Right ventricle myocardium superior (tissue), 1 donor: ENCODE measurements around the gene CANX. TPM values are rescaled to one million over a fixed set of nuclear protein-coding genes. Genes with fewer than 3 reads are reported as not detected.
"Not testable (repeated sequence)": the region's sequence is repeated elsewhere in the genome, so short reads cannot be mapped to it uniquely, and the experiment has no call there.

Experiments used
- ATAC-seq: fragments of 200-7000 bp; cut with Tn5 transposase; one replicate; pipeline ENCODE4 v1.9.1; 2020; ENCODE audit warnings: mild to moderate bottlenecking; ENCODE audit not compliant: poor library complexity
- DNase-seq: peaks from one replicate; pipeline ENCODE4 v3.0.0-alpha.2; 2020
- intact Hi-C: fragments of 100-400 bp; cut with DNase I; formaldehyde crosslinking; loops from one replicate; pipeline ENCODE4 v1.11.2; 2022
- long read RNA-seq: library from polyadenylated mRNA; unstranded; transcript quantifications from one replicate; pipeline ENCODE4 v2.0.0, GENCODE V29; 2021
- total RNA-seq: library from RNA; stranded (reverse); fragmentation: NEBNext Ultra II Directional; extraction: Animal tissue kit (Norgen Biotek cat#: 25700); gene quantifications from one replicate; pipeline ENCODE4 v1.2.1, GENCODE V29; 2021
- donor health status: DM: no; HTN: yes; CAD: no; lungs with severe emphysema.

CANX gene, protein sequence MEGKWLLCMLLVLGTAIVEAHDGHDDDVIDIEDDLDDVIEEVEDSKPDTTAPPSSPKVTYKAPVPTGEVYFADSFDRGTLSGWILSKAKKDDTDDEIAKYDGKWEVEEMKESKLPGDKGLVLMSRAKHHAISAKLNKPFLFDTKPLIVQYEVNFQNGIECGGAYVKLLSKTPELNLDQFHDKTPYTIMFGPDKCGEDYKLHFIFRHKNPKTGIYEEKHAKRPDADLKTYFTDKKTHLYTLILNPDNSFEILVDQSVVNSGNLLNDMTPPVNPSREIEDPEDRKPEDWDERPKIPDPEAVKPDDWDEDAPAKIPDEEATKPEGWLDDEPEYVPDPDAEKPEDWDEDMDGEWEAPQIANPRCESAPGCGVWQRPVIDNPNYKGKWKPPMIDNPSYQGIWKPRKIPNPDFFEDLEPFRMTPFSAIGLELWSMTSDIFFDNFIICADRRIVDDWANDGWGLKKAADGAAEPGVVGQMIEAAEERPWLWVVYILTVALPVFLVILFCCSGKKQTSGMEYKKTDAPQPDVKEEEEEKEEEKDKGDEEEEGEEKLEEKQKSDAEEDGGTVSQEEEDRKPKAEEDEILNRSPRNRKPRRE
- total RNA-seq: 471 TPM
- long read RNA-seq, full-length matches to known transcripts: 763 of 865 reads
- long read RNA-seq, partial matches to known transcripts: 65 of 865 reads
- long read RNA-seq, other reads (novel, unspliced or antisense): 37 of 865 reads

DNA sequence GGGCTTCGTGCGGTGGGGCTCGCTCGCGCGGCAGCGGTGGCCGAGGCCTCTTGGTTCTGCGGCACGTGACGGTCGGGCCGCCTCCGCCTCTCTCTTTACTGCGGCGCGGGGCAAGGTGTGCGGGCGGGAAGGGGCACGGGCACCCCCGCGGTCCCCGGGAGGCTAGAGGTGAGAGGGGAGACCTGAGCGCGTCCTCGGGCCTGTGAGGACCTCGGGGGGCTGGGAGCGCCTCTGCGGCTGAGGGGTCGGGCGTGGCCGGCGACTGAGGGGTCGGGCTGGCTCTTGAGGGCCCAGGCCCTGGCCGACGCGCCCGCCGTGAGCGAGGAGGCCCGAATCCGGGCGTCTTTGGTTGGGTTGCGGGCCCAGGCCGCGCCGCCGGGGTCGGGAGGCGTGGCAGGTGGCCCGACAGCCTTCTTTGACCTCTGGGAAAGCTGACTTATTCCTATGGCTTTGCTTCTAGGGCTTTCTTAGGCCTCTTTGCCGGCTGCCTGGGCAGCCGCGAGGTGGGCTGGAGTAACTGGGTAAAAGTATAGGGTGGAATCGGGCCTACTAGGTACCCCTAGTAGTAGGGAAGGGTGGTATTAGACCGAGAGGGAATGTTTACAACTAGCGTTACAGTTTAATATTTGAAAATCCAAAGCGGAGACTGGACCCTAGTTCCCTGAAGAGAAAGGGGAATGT is at the start of gene CANX:
Gene CANX (plus strand): TSS at position 33 of the 681 bp plus-strand sequence. CDS start 6,715 bp downstream, outside the sequence.
- DNase-seq (no peak), ATAC-seq (peak; percentile 26)
- intact Hi-C loops: loop anchor here (5.0 kb wide), 1 partner anchor 33 kb away; the partner anchor contains the start of gene MAML1

DNA sequence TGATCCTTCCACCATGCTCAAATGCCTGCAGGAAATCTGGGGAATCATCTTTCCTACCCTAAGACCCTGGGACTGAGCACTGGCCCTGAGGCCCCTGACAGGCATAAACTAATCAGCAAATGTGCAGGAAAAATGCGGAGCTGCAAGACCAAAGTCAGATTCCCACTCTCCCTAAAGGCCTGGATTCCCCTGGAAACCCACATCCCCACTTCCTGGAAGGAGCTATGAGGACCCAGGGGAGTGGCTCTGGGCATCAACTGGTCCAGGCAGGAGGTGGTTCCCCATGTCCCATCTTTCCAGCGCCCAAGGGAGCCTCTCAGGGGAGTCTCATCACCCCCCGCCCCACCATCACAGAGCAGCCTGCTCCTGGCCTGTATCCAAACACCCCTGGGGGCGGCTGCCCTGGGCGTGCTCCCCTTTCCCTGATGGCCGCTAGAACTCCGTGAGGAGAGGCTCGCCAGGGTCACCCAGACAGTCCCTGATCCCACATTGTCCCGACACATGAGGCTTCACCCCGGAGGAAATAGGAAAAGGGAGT is 49.5 kb upstream of the CANX start:
- DNase-seq, ATAC-seq, intact Hi-C loops: not testable (repeated sequence)

DNA sequence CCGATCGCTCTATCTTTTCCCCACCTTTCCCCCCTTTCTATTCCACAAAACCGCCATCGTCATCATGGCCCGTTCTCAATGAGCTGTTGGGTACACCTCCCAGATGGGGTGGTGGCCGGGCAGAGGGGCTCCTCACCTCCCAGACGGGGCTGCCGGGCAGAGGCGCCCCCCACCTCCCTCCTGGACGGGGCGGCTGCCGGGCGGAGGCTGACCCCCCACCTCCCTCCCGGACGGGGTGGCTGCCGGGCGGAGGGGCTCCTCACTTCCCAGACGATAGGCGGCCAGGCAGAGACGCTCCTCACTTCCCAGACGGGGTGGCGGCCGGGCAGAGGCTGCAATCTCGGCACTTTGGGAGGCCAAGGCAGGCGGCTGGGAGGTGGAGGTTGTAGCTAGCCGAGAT is 48.5 kb upstream of the CANX start:
- intact Hi-C loops, DNase-seq, ATAC-seq: not testable (repeated sequence)

DNA sequence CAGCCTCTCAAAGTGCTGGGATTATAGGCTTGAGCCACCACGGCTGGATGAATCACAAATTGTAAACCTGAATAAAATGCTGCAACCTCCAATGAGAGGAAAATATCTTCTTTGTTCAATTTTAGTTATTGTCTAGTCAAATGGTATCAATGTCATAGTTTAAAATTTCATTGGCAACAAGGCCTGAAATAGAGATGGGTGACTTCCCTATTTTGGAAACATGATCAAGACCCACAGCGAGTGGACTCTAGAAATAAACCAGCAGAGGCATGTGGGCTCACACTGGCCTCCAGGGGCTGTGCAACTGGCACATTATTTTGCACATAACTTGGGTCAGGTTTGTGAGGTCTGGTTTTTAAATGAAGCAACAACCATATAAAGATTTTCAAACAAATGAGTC is 45.6 kb upstream of the CANX start:
- intact Hi-C loops, DNase-seq, ATAC-seq: not testable (repeated sequence)

DNA sequence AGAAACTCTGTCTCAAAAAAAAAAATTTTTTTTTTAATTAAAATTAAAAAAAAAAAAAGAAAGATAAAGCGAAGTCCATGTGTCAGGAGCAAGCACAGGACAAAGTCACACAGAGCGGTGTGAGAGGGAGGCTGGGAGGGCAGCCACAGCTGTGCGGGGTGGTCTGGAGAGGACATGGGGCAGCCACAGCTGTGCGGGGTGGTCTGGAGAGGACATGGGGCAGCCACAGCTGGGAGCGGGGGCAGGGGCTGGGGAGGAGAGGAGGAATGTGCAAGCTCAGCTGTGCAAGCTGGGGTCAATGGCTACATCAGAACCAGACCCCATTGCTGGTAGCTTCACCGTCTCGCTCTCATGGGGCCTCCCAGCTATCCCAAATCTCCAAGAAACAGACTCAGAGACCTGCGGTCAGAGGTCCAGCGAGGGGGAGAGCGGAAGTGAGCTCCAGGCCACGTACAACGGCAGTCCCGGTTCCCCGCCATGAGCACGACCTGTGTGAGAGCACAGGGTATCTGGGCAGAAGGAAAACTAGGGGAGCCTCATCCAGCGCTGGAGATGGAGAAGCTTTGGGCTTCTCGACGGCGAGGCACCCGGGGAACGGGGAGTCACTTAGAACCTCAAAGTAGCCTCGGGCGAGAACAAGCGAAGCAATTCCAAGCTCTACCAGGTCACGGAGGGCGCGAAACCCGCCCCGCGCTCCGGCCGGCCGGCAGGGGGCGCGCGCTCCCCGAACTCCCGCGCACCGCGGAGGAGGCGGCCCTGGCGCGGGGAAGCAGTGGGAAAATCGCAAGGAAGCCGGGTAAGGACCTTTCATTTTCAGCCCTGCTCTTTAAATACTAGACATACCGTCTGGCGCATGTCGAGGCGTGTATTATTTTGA is 41.2 kb upstream of the CANX start:
- DNase-seq: peak; percentile 53
- intact Hi-C loops: not testable (repeated sequence)
- ATAC-seq: peak; percentile 99

DNA sequence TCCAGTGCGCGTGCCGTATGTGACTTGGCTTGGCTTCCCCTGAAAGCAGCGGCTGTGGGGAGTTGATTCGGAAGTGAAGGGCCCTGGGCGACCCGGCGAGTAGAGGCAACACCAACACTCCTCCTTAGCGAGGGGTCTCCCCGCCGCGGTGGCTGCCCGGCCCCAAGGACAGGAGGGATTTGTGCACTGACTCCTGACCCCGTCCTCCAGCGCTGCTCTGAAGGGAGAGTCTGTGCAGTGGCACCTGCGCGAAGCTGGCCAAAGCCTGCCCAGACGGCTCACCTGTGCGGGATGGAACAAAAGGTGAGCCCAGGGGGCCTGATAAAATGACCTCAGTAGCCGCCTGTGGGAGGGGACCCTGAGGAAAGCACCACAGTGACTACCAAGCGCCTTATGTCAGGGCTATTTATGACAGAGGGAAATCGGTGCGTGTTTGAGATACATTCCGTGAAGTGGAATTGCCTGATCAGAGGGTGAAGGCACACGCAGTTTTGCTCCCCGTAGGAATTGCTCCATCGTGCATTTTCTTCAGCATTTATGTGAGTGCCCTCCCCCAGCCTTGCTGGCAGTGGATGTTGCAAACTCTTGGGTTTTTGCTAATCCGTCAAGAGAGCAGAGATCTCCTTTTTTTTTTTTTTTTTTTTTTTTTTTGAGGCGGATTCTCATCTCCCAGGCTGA is 40.4 kb upstream of the CANX start:
- ATAC-seq, DNase-seq, intact Hi-C loops: not testable (repeated sequence)

DNA sequence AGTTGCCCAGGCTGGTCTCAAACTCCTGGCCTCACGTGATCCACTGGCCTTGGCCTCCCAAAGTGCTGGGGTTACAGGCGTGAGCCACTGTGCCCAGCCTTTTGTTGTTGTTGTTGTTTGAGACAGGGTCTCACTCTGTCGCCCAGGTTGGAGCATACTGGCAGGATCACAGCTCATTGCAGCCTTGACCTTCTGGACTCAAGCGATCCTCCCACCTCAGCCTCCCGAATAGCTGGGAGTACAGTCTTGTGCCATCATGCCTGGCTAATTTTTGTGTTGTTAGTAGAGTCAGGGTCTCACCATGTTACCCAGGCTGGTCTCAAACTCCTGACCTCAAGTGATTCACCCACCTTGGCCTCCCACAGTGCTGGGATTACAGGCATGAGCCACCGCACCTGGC is 37.1 kb upstream of the CANX start:
- DNase-seq, intact Hi-C loops, ATAC-seq: not testable (repeated sequence)

DNA sequence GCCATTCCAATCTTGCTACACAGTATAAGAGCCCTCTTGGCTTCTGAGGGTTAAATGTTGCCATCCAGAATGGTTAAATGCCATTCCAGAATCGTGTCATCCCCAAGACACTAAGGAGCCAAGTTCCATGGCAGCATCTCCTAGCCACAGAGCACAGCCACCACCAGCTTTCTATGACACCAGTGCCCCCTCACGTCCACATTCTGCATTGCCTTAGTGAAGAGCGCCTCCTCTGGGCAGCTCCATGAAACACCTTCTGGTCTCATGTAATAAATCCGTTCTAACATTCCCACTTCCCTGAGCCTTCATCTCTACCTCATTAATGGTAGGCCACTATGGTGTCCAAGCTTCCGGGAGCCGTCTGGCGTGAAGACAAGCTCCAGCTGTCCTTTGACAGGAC is 30.4 kb upstream of the CANX start:
- ATAC-seq (peak; percentile 46), DNase-seq (peak; percentile 44)
- intact Hi-C loops: no loop called here

DNA sequence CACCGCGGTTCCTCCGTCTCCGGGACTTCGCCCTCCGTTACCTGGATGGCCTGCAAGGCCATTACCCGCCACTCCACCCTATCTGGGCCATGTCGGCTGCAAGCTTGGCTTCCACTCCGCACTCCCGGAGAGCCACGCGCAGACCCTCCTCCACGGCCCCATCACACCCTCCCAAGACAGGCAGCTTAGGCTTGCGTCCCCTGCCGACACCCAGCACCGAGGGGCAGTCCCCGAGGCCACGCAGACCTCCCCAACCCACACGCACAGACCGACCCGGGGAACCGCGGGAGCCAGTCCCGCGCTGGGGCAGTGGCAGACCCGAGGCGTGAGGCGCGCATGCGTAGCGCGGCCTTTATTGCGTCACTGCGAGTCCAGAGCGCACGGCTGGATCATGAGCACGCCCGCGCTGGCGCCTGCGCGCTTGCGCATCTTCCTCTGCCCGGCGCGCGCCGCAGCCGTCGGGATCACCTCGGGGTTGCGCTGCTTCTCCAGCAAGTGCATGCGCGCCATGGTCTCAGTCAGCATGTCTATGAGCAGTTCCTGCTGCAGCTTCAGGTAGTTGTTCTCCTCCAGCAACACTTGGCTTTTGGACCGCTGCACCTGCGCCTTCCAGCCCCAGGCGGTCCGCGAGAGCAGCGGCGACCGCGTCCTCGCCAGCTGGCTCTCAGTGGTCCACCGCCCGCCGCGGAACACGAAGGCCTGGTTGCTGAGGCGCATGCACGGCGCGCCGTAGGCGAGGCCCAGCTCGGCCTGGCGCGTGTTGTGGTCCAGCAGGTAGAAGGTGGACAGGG is 20.3 kb upstream of the CANX start:
- peak; percentile 98 for DNase-seq
- peak; percentile 99 for ATAC-seq
- intact Hi-C loops: loop anchor here (10.0 kb wide), 1 partner anchor 116 kb away; the partner anchor contains the start of gene LTC4S

DNA sequence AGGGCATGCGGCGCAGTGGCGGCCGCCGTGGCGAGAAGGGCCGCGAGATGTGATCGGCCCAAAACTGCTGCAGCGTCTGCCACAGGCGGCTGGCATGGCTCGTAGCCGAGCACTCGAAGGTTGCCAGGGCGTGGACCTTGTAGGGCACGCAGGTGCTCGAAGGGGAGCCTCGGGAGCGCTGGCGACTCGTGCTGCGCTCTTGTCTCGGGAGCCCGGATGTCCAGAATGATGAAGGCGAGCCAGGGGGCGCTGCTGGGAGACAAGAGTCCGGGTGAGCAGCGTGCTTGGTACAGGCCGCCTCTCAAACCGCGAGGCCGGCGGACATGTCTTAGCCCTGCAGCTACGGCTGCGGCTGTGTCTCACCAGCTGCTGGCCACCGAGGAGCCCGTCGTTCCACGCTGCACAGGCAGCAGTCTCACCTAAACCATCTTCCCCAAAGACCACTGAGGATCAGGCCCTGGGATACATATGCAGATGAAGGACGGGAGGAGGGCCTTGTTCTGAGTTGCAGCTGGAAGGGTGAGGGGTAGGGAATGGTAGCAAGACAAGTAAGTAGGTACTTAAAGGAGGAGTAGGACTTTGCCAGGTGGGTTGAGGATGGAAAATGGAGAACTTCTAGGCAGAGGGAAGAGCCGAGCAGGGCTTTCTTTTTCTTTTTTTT is 19.6 kb upstream of the CANX start:
- DNase-seq (peak; percentile 90), ATAC-seq (peak; percentile 53)
- intact Hi-C loops: loop anchor here (10.0 kb wide), 1 partner anchor 116 kb away; the partner anchor contains the start of gene LTC4S

DNA sequence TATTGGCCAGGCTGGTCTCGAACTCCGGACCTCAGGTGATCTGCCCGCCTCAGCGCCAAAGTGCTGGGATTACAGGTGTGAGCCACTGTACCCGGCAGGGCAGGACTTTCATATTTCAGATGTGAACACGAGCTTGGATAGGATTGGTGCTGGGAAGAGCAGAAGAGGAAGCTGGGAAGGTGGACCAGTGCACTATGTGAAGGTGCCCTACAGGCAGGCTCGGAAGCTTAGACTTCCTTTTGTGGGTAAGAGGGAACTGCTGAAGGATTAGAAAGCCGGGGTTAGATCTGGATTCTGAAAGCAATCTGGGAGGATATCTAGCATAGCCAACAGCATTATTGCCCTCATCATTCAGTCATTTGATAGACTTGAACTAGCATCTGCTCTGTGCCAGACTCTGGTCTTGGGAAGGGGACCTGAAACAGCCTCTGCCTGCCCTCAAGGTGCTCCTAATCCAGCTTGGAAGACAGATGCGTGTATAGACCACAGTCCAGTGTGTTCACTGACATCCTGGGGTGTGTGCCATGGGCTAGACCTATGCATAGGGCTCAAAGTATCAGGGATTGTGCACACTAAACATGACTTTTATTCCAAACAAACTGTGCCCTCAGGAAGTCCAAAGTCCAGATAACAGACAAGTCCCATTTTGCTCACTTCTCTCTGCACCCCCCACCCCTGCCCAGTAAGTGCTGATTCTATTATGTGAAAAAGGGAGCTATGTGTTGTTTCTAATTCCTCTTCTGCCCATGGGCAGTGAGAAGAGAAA is 18.6 kb upstream of the CANX start:
- no peak for ATAC-seq
- intact Hi-C loops: no loop called here
- DNase-seq: no peak

DNA sequence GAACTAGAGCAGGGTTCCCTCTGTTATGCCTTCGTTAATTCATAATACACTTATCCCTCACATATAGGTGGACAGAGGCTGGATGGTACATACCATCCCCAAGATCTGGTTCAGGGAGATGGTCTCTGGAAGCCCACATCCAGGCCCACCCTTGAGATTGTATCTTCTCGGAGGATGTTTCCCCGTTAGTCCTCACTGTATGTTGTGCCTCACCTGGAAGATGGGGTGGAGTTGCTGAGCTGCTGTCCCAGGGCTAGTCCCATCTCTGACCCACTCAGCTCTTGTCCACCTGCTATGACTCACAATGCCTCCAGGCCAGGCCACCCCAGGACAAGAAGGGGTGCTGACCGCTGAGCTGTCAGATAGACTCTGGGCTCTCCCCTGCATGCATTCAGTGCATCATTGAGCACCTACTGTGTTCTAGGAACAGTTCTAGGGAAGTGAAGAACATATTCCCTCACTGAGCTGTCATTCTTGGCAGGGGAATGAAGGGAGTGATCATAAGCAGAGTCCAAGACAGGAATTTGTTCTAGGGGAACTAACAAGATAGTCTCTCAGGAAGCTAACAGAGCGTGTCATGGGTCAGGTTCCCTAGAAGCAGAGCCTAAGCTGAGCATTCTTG is 17.9 kb upstream of the CANX start, which contains the start of gene CBY3:
Gene CBY3 (minus strand): TSS at position 255 of the 622 bp plus-strand sequence. CDS start 116 bp downstream, at position 139.
- intact Hi-C loops: no loop called here
- DNase-seq: no peak
- no peak for ATAC-seq

DNA sequence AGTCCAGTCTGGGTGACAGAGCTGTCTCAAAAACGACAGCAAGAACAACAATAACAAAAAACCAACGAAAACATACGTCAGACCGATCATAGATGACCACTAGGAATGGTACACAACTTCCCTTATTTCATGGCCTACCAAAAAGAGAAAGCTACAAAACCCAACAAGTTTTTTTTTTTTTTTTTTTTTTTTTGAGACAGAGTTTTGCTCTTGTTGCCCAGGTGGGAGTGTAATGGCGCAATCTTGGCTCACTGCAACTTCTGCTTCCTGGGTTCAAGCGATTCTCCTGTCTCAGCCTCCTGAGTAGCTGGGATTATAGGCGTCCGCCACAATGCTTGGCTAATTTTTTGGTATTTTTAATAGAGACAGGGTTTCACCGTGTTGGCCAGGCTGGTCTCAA is 9.6 kb upstream of the CANX start:
- ATAC-seq, intact Hi-C loops, DNase-seq: not testable (repeated sequence)

DNA sequence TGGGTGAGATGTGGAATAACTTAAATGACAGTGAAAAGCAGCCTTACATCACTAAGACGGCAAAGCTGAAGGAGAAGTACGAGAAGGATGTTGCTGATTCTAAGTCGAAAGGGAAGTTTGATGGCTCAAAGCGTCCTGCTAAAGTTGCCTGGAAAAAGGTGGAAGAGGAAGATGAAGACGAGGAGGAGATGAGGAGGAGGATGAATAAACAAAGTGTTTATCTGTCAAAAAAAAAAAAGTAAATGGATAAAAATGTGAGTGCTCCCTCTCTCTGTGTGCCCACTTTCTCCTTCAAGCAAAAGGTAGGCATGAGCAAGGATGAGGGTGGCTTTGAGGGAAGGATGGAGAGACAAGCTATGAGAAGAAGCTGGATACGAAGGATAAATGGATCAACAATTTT is 4.2 kb upstream of the CANX start:
- intact Hi-C loops: no loop called here
- DNase-seq (no peak), ATAC-seq (no peak)

DNA sequence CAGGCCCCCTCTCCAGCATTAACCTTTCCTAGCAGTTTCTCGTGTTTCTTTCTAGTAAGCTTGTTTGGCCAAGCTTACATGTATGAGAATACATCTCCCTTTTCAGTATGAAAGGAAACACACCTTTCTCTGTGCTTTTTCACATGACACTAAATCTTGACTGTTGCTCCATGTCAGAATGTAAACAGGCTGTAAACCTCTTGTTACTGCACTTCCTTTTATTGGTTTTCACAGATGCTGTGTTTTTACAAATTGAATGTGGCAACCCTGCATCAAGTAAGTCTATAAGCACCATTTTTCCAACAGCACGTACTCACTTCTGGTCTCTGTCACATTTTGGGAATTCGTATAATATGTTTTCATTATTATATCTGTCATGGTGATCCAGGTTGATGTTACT is 2.2 kb upstream of the CANX start:
- ATAC-seq (no peak), DNase-seq (no peak)
- intact Hi-C loops: loop anchor here (5.0 kb wide), 1 partner anchor 36 kb away; the partner anchor contains the start of gene MAML1
